GM13977 (cell line): ENCODE results near the gene DYNC2H1.

Experiments
- DNase-seq: peaks from one replicate; pipeline ENCODE4 v3.0.0; 2012; ENCODE audit warnings: low spot score
- in situ Hi-C: fragments of 300-500 bp; cut with MboI; formaldehyde crosslinking; loops from one replicate; pipeline ENCODE4 v1.12.0; 2022; ENCODE audit warnings: low sequenced_read_pairs, low pct_unique_long_range_greater_than_20kb, mixed read lengths, inconsistent platforms; ENCODE audit not compliant: unreplicated experiment
- TF ChIP-seq, protein P1 (sequence below): IDR thresholded peaks from 2 replicates; pipeline ENCODE4 v1.5.1; 2012; ENCODE audit warnings: mild to moderate bottlenecking, control low read depth; ENCODE audit not compliant: insufficient read depth; ENCODE audit errors: extremely low read depth, missing control alignments

DYNC2H1 gene

DNA sequence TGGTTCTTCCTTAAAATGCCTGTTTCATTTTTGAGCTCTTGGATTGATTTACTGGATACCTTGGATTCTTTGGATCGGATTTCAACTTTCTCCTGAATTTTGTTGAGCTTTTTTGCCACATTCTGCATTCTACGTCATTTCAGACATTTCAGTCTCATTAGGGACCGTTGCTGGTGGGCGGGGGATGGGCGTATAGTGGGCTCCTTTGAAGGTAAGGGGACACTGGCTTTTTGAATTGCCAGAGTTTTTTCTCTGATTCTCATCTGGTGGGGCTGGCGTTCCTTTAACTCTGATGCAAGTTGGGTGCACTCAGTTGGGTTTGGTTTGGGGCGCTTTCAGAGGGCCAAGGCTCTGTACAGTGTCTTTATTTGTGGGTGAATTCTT lies 216.5 kb downstream of the DYNC2H1 start:
- in situ Hi-C loops: no loop called here
- no peak for DNase-seq
- TF ChIP-seq, protein P1, sequence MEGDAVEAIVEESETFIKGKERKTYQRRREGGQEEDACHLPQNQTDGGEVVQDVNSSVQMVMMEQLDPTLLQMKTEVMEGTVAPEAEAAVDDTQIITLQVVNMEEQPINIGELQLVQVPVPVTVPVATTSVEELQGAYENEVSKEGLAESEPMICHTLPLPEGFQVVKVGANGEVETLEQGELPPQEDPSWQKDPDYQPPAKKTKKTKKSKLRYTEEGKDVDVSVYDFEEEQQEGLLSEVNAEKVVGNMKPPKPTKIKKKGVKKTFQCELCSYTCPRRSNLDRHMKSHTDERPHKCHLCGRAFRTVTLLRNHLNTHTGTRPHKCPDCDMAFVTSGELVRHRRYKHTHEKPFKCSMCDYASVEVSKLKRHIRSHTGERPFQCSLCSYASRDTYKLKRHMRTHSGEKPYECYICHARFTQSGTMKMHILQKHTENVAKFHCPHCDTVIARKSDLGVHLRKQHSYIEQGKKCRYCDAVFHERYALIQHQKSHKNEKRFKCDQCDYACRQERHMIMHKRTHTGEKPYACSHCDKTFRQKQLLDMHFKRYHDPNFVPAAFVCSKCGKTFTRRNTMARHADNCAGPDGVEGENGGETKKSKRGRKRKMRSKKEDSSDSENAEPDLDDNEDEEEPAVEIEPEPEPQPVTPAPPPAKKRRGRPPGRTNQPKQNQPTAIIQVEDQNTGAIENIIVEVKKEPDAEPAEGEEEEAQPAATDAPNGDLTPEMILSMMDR: no peak

GRCh38 chr11:103326070-103326794 lies 217.0 kb downstream of the DYNC2H1 start:
- TF ChIP-seq, protein P1: peak; percentile 74
- in situ Hi-C loops: no loop called here
- DNase-seq: peak; percentile 57

GRCh38 chr11:103327721-103328120 lies 218.5 kb downstream of the DYNC2H1 start:
- DNase-seq: no peak
- TF ChIP-seq, protein P1: no peak
- in situ Hi-C loops: no loop called here

- in situ Hi-C loops: no loop called here
- no peak for DNase-seq
- TF ChIP-seq, protein P1: no peak
These were observed 223.2 kb downstream of the DYNC2H1 start for GRCh38 chr11:103332409-103332808.

DNA sequence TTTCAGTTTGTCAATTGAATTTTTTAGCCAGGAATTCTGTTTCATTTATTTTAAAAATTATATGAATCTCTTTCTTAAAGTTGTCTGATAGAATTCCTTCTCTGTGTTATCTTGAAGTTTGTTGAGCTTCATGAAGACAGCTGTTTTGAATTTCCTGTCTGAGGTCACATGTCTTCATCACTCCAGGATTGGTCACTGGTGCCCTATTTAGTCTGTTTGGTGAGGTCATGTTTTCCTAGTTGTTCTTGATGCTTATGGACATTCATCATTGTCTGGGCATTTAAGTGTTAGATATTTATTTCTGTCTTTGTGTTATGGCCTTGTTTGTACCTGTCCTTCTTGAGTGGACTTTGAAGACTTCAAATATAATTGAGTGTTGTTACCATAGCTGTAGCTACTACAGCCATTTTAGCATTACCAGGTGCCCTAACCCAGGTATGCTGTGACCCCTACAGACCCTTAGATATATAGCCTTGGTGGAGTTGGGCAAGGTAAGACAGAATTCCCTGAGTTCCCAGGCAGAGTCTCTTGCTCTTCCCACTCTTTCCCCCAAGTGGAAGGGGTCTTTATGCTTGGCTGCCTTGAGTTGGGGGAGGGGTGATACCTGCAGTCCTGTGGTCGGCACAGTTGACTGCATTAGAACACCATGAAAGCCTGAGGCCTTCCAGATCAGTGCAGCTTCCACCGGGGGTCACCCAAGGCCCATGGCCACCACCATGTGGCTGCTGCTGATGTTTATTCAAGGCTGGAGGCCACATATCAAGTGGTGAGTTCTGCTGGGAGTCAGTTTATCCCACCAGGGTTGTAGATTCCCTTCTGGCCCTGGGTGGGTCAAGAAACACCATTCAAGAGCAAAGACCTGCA lies 229.6 kb downstream of the DYNC2H1 start:
- TF ChIP-seq, protein P1: no peak
- in situ Hi-C loops: no loop called here
- DNase-seq: no peak

GRCh38 chr11:103339485-103339857 lies 230.2 kb downstream of the DYNC2H1 start:
- TF ChIP-seq, protein P1: no peak
- DNase-seq: no peak
- in situ Hi-C loops: no loop called here
